Suprapubic skin (tissue), 4 donors: ENCODE data around the gene C1QTNF7.

Source experiments
- CTCF ChIP-seq, 2 donors: fragments of 200-600 bp in 1 of 2; fragments of 450-650 bp in 1 of 2; sonication (generic) in 1 of 2; IDR thresholded peaks; one replicate each; pipeline ENCODE4 v1.5.1; 2016 to 2019; ENCODE audit warnings: antibody characterized with exemption in 2 of 2, mild to moderate bottlenecking in 1 of 2, moderate library complexity in 1 of 2
- POLR2A ChIP-seq, 2 donors: fragments of 450-650 bp; IDR thresholded peaks; one replicate each; pipeline ENCODE4 v1.6.1; 2017; ENCODE audit warnings: antibody characterized with exemption in 2 of 2, mild to moderate bottlenecking in 2 of 2, moderate library complexity in 2 of 2
- POLR2AphosphoS5 ChIP-seq, 3 donors: sonication (generic); formaldehyde crosslinking; IDR thresholded peaks; one replicate each; pipeline ENCODE4 v1.6.1; 2017; ENCODE audit warnings: antibody characterized with exemption in 3 of 3

GRCh38 chr4:15402974-15403373 lies 24.9 kb upstream of the C1QTNF7 start:
- TF ChIP-seq CTCF (IDR thresholded peaks at IDR 0.05) (no peak), POLR2A (IDR thresholded peaks at IDR 0.05) (no peak), POLR2AphosphoS5 (IDR thresholded peaks at IDR 0.05) (no peak)
